HEK293T (cell line): ENCODE results near the gene GMDS.

ENCODE experiments used
- ARNT ChIP-seq: fragments of 450-650 bp; IDR thresholded peaks from 2 replicates; pipeline ENCODE4 v1.6.1; 2017; ENCODE audit warnings: mild to moderate bottlenecking
- ELF4 ChIP-seq: fragments of 450-650 bp; IDR thresholded peaks from 2 replicates; pipeline ENCODE4 v1.6.1; 2017; ENCODE audit warnings: antibody characterized with exemption
- FOXA1 ChIP-seq: fragments of 450-650 bp; IDR thresholded peaks from 2 replicates; pipeline ENCODE4 v1.6.1; 2016; ENCODE audit warnings: mild to moderate bottlenecking
- FOXK2 ChIP-seq: fragments of 450-650 bp; IDR thresholded peaks from 2 replicates; pipeline ENCODE4 v1.6.1; 2016; ENCODE audit warnings: mild to moderate bottlenecking
- FOXM1 ChIP-seq: fragments of 450-650 bp; IDR thresholded peaks from 2 replicates; pipeline ENCODE4 v1.6.1; 2017; ENCODE audit warnings: mild to moderate bottlenecking, borderline replicate concordance
- LEF1 ChIP-seq: fragments of 450-650 bp; IDR thresholded peaks from 2 replicates; pipeline ENCODE4 v1.6.1; 2017; ENCODE audit warnings: mild to moderate bottlenecking, borderline replicate concordance
- PKNOX1 ChIP-seq: fragments of 450-650 bp; IDR thresholded peaks from 2 replicates; pipeline ENCODE4 v1.6.1; 2016
- SUZ12 ChIP-seq: fragments of 450-650 bp; IDR thresholded peaks from 2 replicates; pipeline ENCODE4 v1.6.1; 2016; ENCODE audit warnings: mild to moderate bottlenecking
- ZNF384 ChIP-seq: fragments of 450-650 bp; IDR thresholded peaks from 2 replicates; pipeline ENCODE4 v1.6.1; 2016

DNA sequence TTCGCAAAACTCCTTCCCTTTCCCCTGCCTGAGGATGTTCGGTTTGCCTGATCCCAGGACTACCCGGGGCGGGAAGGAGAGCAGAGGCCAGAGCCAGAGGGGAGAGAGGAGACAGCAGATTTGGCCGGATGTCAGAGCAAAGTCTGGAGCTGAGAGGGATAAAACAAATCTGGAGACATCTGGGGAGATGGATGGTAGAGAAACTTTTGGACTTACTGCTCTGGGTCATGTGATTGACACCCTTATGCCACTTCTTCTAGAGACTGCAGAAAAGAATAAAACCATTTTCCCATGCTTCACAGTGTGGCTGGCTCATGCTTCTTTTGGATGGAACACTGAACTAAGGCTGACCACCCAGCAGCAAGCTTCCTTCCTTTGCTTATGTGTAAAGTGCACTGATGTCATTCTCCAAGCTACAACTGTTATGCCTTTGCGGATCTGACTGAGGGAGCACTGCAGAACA lies 461.0 kb downstream of the GMDS start:
- TF ChIP-seq FOXM1 = no peak
- TF ChIP-seq FOXA1 = no peak
- TF ChIP-seq FOXK2 = no peak
- TF ChIP-seq ELF4 = no peak
- TF ChIP-seq LEF1 = no peak
- TF ChIP-seq ZNF384 = peak; percentile 57; the same call in 1 of the 2 replicates
- no peak for TF ChIP-seq ARNT
- TF ChIP-seq SUZ12 = no peak
- peak; percentile 34; the same call in 1 of the 2 replicates for TF ChIP-seq PKNOX1
